K562 (cell line): Measurements from ENCODE around the gene NRDE2. TPM values are rescaled to one million over a fixed set of nuclear protein-coding genes. Genes with fewer than 3 reads are reported as not detected.
A peak's percentile ranks its signal among the peaks of the same experiment; 100 is the strongest.

ENCODE experiments used
- ATAC-seq: fragments of 200-7000 bp; cut with Tn5 transposase; 3 replicates; pipeline ENCODE4 v1.9.1; 2020; ENCODE audit warnings: moderate library complexity
- BruUV-seq: library from RNA; stranded (reverse); fragments of 400-500 nt; replicated peaks from 2 replicates; lab custom pipeline; 2021; lab: Mats Ljungman, UMichigan
- CTCF ChIA-PET: fragments of 300-600 bp; formaldehyde crosslinking; extraction: SDS; loops from one replicate; lab custom pipeline; 2021; ENCODE audit warnings: low intra/inter-chr PET ratio; lab: Yijun Ruan, JAX
- POLR2A ChIA-PET: fragments of 300-600, 350-650 bp; sonication (Branson Sonifier 250); formaldehyde crosslinking; extraction: SDS; loops from one replicate; lab custom pipeline; 2021; ENCODE audit warnings: antibody characterized with exemption, inconsistent platforms; lab: Yijun Ruan, JAX
- DNase-seq, 4 experiments: peaks; one replicate each; pipeline versions ENCODE4 v3.0.0 to v3.0.0-alpha.2; 2011 to 2018; ENCODE audit warnings: low spot score in 3 of 4, mixed read lengths in 3 of 4; ENCODE audit errors: extremely low read depth in 1 of 4
- FAIRE-seq: peaks from 2 replicates; lab custom pipeline; 2011; peaks lifted over from hg19 to GRCh38; lab: Jason Lieb, UNC
- H2AFZ ChIP-seq: 2 replicates; pipeline ENCODE4 v1.6.0; 2011; ENCODE audit warnings: low read depth, low read length, control low read depth, inconsistent platforms
- H3K27ac ChIP-seq: fragments of 200-600 bp; 3 replicates; pipeline ENCODE4 v1.8.0; 2011; ENCODE audit warnings: low read depth, mild to moderate bottlenecking, control low read depth, inconsistent platforms, low read length, moderate library complexity, mixed read lengths; ENCODE audit errors: extremely low read depth
- H3K27me3 ChIP-seq, 2 experiments: fragments of 300-600 bp in 1 of 2; 2 replicates in 1 of 2; 3 replicates in 1 of 2; pipeline versions ENCODE4 v1.6.0 to v1.8.0; 2011; ENCODE audit warnings: inconsistent platforms in 2 of 2, low read length in 2 of 2, mild to moderate bottlenecking in 1 of 2, mixed read lengths in 1 of 2, moderate library complexity in 1 of 2; ENCODE audit not compliant: control insufficient read depth in 2 of 2, insufficient read depth in 2 of 2
- H3K36me3 ChIP-seq: fragments of 300-600 bp; 3 replicates; pipeline ENCODE4 v1.8.0; 2011; ENCODE audit warnings: mild to moderate bottlenecking, low read length, inconsistent platforms; ENCODE audit not compliant: control insufficient read depth, insufficient read depth
- H3K4me1 ChIP-seq, 2 experiments: fragments of 200-600 bp in 1 of 2; replicated peaks in 1 of 2; 2 replicates in 1 of 2; 3 replicates in 1 of 2; pipeline versions ENCODE4 v1.5.1 to v1.8.0; 2011; ENCODE audit warnings: inconsistent platforms in 2 of 2, low read length in 2 of 2, mild to moderate bottlenecking in 1 of 2, mixed read lengths in 1 of 2, moderate library complexity in 1 of 2; ENCODE audit not compliant: control insufficient read depth in 2 of 2, insufficient read depth in 2 of 2
- H3K4me2 ChIP-seq: 2 replicates; pipeline ENCODE4 v1.6.1; 2011; ENCODE audit warnings: low read length, control low read depth, inconsistent platforms, mixed read lengths; ENCODE audit not compliant: insufficient read depth
- H3K4me3 ChIP-seq: fragments of 200-600 bp; sonication (generic), shearing (Covaris generic); 2 replicates; pipeline ENCODE4 v1.5.1; 2016; ENCODE audit warnings: control low read depth, inconsistent platforms
- H3K79me2 ChIP-seq: fragments of 200-600 bp; 3 replicates; pipeline ENCODE4 v1.8.0; 2011; ENCODE audit warnings: low read length, inconsistent platforms; ENCODE audit not compliant: control insufficient read depth, insufficient read depth
- H3K9ac ChIP-seq, 2 experiments: 2 replicates each; pipeline versions ENCODE4 v1.6.0 to v1.6.1; 2011; ENCODE audit warnings: low read depth in 2 of 2, low read length in 2 of 2, control low read depth in 1 of 2, inconsistent platforms in 1 of 2, mild to moderate bottlenecking in 1 of 2, mixed read lengths in 1 of 2; ENCODE audit not compliant: insufficient read depth in 1 of 2
- H3K9me1 ChIP-seq: one replicate; pipeline ENCODE4 v1.6.0; 2011; ENCODE audit warnings: inconsistent platforms, mild to moderate bottlenecking, low read length, moderate library complexity; ENCODE audit not compliant: control insufficient read depth, insufficient read depth
- H3K9me3 ChIP-seq: replicated peaks from 2 replicates; pipeline ENCODE4 v1.5.1; 2011; ENCODE audit warnings: low read depth, low read length, inconsistent platforms; ENCODE audit not compliant: control insufficient read depth, insufficient read depth
- H4K20me1 ChIP-seq: replicated peaks from 2 replicates; pipeline ENCODE4 v1.6.1; 2011; ENCODE audit warnings: low read length, inconsistent platforms, mixed read lengths; ENCODE audit not compliant: control insufficient read depth, insufficient read depth
- ATF1 ChIP-seq, 2 experiments: fragments of 450-650 bp in 1 of 2; IDR thresholded peaks; 2 replicates each; pipeline ENCODE4 v1.6.1; 2016; ENCODE audit warnings: missing compliant biosample characterization in 1 of 2, missing genetic modification characterization in 1 of 2
- CC2D1A ChIP-seq: fragments of 450-650 bp; IDR thresholded peaks from 2 replicates; pipeline ENCODE4 v1.6.1; 2017; ENCODE audit warnings: mild to moderate bottlenecking
- FOXJ2 ChIP-seq: fragments of 200-800 bp; sonication (Bioruptor generic); IDR thresholded peaks from 2 replicates; pipeline ENCODE4 v1.6.1; 2016; ENCODE audit warnings: missing genetic modification characterization, missing compliant biosample characterization
- GABPA ChIP-seq: fragments of 200-800 bp; sonication (Bioruptor generic); conservative IDR thresholded peaks from 2 replicates; pipeline ENCODE4 v1.6.1; 2016; ENCODE audit warnings: low read depth, missing genetic modification characterization, missing compliant biosample characterization
- GTF2E2 ChIP-seq: fragments of 200-800 bp; sonication (Bioruptor generic); IDR thresholded peaks from 2 replicates; pipeline ENCODE4 v1.6.1; 2016; ENCODE audit warnings: missing genetic modification characterization, missing compliant biosample characterization
- GTF2F1 ChIP-seq: IDR thresholded peaks from 2 replicates; pipeline ENCODE4 v1.6.1; 2011; ENCODE audit warnings: low read depth, low read length, improper control_type of control experiment
- HNRNPH1 ChIP-seq: fragments of 200-400 bp; formaldehyde crosslinking; optimal IDR thresholded peaks from 2 replicates; pipeline ENCODE3; 2017; ENCODE audit warnings: low read depth, mild to moderate bottlenecking, low read length, moderate library complexity
- MAFF ChIP-seq: IDR thresholded peaks from 2 replicates; pipeline ENCODE4 v1.6.1; 2012; ENCODE audit warnings: low read length, improper control_type of control experiment
- MBD2 ChIP-seq: sonication (generic); IDR thresholded peaks from 2 replicates; pipeline ENCODE4 v1.6.1; 2016; ENCODE audit warnings: low read depth, borderline replicate concordance
- MTA3 ChIP-seq: fragments of 450-650 bp; formaldehyde crosslinking; IDR thresholded peaks from 2 replicates; pipeline ENCODE4 v1.6.1; 2017; ENCODE audit warnings: mild to moderate bottlenecking, borderline replicate concordance
- POU5F1 ChIP-seq: fragments of 150-350 bp; IDR thresholded peaks from 2 replicates; pipeline ENCODE4 v1.6.1; 2014; ENCODE audit warnings: borderline replicate concordance, low read length, low read depth, mild to moderate bottlenecking; ENCODE audit not compliant: partially characterized antibody
- TAF1 ChIP-seq: IDR thresholded peaks from 2 replicates; pipeline ENCODE4 v1.6.1; 2011; ENCODE audit warnings: mild to moderate bottlenecking, low read length, moderate library complexity; ENCODE audit not compliant: insufficient read depth, control insufficient read depth, severe bottlenecking; ENCODE audit errors: extremely low read depth
- TOE1 ChIP-seq, 2 experiments: fragments of 450-650 bp in 1 of 2; sonication (generic) in 1 of 2; formaldehyde crosslinking in 1 of 2; IDR thresholded peaks; 2 replicates each; pipeline versions ENCODE4 v1.7.1 to v1.8.0; 2016 to 2022; ENCODE audit warnings: borderline replicate concordance in 2 of 2, mild to moderate bottlenecking in 2 of 2, antibody characterized with exemption in 1 of 2, inconsistent platforms in 1 of 2, low read depth in 1 of 2, missing genetic modification reagents in 1 of 2, moderate library complexity in 1 of 2
- ZNF184 ChIP-seq: sonication (generic); formaldehyde crosslinking; IDR thresholded peaks from 2 replicates; pipeline ENCODE4 v1.5.0; 2020; ENCODE audit warnings: missing genetic modification reagents
- WGBS: fragments of 100-300 bp; shearing (Covaris generic); methylation state at CpG from one replicate; pipeline ENCODE4 v1.1.6; 2016; ENCODE audit warnings: low coverage, mixed read lengths; ENCODE audit not compliant: insufficient coverage; ENCODE audit errors: missing lambda C conversion rate; 5-methylcytosine and 5-hydroxymethylcytosine counted together
- in situ Hi-C: fragments of 300-500 bp; cut with MboI; formaldehyde crosslinking; loops from 4 replicates; pipeline ENCODE4 v1.15.0; 2018; ENCODE audit warnings: inconsistent platforms, mixed read lengths
- intact Hi-C: fragments of 100-400 bp; cut with micrococcal nuclease; formaldehyde crosslinking; loops from 2 replicates; pipeline ENCODE4 v1.14.2; 2022
- polyA plus RNA-seq, 8 experiments: library from polyadenylated mRNA; depleted of rRNA in 4 of 8; stranded (reverse) in 5 of 8; unstranded in 3 of 8; fragments of >200 nt; fragmentation: Nextera tagmentation in 2 of 8; fragmentation: Illumina TruSeq in 1 of 8; extraction: Ambion mirVana in 2 of 8; extraction: Trizol in 1 of 8; gene quantifications; 2 replicates each; pipeline versions ENCODE4 v1.2.1 to v1.2.3, GENCODE V29; 2011 to 2014; ENCODE audit warnings: inconsistent platforms in 1 of 8, missing spikeins in 1 of 8
- total RNA-seq, 7 experiments: library from RNA; depleted of rRNA in 6 of 7; stranded (reverse); fragments of >200 nt in 6 of 7; fragmentation: Illumina TruSeq in 2 of 7; extraction: Trizol in 2 of 7; gene quantifications; 2 replicates each; pipeline versions ENCODE4 v1.2.1 to v1.2.3, GENCODE V29; 2011 to 2021; ENCODE audit warnings: low replicate concordance in 1 of 7
- TF ChIP-seq, protein P1 (sequence below): sonication (generic); formaldehyde crosslinking; IDR thresholded peaks from 2 replicates; pipeline ENCODE4 v1.9.0; 2022; ENCODE audit warnings: mild to moderate bottlenecking, missing genetic modification reagents
- TF ChIP-seq, protein P2 (sequence below): fragments of 450-650 bp; IDR thresholded peaks from 2 replicates; pipeline ENCODE4 v1.6.1; 2016; ENCODE audit warnings: borderline replicate concordance
- TF ChIP-seq, protein P3 (sequence below), 2 experiments: fragments of 450-650 bp in 1 of 2; sonication (generic) in 1 of 2; formaldehyde crosslinking in 1 of 2; IDR thresholded peaks in 1 of 2; conservative IDR thresholded peaks in 1 of 2; 2 replicates each; pipeline versions ENCODE4 v1.6.1 to v1.8.1; 2016 to 2023; ENCODE audit warnings: mild to moderate bottlenecking in 2 of 2, moderate library complexity in 2 of 2, inconsistent platforms in 1 of 2, missing genetic modification reagents in 1 of 2

The NRDE2 gene
- total and polyA plus RNA-seq, 9 of the 15 experiments (the other 6 are each of a cell fraction or from before 2014, with no cell fraction given), result 3.3 to 15.0 (median 8.4) TPM

DNA sequence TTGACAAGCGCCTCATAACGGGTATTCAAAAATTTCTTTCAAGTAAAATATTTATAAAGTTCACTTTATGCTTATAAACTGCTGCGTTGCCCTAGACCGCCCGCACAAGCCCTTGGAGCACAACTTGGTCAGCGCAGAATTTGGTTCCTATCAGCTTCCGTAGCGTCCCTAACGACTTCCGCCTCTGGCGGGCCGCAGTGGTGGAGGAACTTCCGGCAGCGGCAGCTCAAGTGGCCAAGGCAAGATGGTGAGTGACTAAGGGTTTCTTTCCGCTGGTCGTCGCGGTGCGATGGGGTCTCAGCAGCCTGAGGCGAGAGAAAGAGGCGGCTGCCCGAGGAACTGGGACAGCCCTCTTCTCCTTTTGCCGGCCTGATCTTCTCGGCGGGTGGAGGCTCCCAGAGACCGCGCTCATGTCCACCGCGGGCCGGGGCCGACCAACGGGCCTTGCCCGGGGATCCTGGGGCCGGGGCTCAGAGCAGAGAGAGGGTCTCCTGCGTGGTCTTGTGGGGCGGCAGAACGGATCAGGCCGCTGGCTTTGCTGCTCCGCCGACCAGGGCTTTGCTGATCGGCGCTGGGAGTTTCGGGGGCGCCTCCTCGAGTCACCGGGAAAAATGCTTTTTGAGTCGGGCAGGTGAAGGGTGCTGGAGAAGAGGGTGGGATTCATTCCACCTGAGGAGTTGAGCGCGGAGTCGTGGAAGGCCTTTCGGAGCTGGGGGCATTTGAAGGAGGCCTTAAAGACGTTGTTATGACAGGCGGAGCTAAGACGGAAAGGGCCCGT, 75.2 kb downstream of the NRDE2 start, which contains the start of gene PSMC1:
Gene PSMC1 (plus strand): TSS at position 200 of the 778 bp plus-strand sequence. CDS start 45 bp downstream, at position 245.
- CTCF ChIA-PET, result no interaction called here
- ATAC-seq, result peak; percentile 97
- Histone ChIP-seq H2AFZ (peak within 1 kb of the TSS; percentile 77), H3K27me3 (peaks cover 0 to 5% of the 10 kb centered on the region in 2 experiments; a peak in 1 of 5 replicates), H3K9ac (peak within 1 kb of the TSS; percentile 92 to 93), H3K9me3 (no peaks in the 10 kb centered on the region; the same call in 1 of the 2 replicates), H3K79me2 (peaks cover 32% of the 10 kb centered on the region), H4K20me1 (no peaks in the 10 kb centered on the region), H3K4me1 (peaks cover 0 to 3% of the 10 kb centered on the region in 2 experiments; a peak in 2 of 5 replicates), H3K9me1 (no peaks in the 10 kb centered on the region), H3K27ac (peak within 1 kb of the TSS; percentile 89), H3K36me3 (peaks cover 33% of the 10 kb centered on the region; the same call in 2 of the 3 replicates), H3K4me3 (peak within 1 kb of the TSS; percentile 97), H3K4me2 (peak within 1 kb of the TSS; percentile 85)
- under 1% methylated on average over 32 of the region's 55 CpGs for WGBS
- POLR2A ChIA-PET, result interaction anchor here (0.6 to 4.4 kb wide), 8 partner anchors 11 to 857 kb away, joined by 3 to 35 read pairs (median 4); partner anchors contain the start of gene DGLUCY
- in situ Hi-C loops, result no loop called here
- intact Hi-C loops, result no loop called here
- peak; percentile 76 to 92 (median 80) for DNase-seq
- FAIRE-seq, result peak; percentile 92
- BruUV-seq, result TSS peak; percentile 61
- TF ChIP-seq GTF2F1 (no peak), MBD2 (peak; percentile 54; the same call in 1 of the 2 replicates), TOE1 (IDR thresholded peaks at IDR 0.05; ENCODE audit: borderline replicate concordance) (peak; percentile 26; the same call in 1 of the 2 replicates), TOE1 (CRISPR knock-in tag; IDR thresholded peaks at IDR 0.05; ENCODE audit: borderline replicate concordance, low read depth) (no peak), HNRNPH1 (no peak), ATF1 (CRISPR knock-in tag; IDR thresholded peaks at IDR 0.05) (no peak), ATF1 (tag; IDR thresholded peaks at IDR 0.05) (peak; percentile 62), MTA3 (peak; percentile 96), MAFF (peak; percentile 42; the same call in 1 of the 2 replicates), GTF2E2 (tag) (peak; percentile 45; the same call in 1 of the 2 replicates), TAF1 (peak; percentile 85), FOXJ2 (tag) (no peak), ZNF184 (CRISPR knock-in tag) (no peak), POU5F1 (peak; percentile 74), GABPA (tag) (peak; percentile 95), CC2D1A (peak; percentile 69)
- TF ChIP-seq, protein P1, sequence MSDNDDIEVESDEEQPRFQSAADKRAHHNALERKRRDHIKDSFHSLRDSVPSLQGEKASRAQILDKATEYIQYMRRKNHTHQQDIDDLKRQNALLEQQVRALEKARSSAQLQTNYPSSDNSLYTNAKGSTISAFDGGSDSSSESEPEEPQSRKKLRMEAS (CRISPR knock-in tag), result no peak
- TF ChIP-seq, protein P2, sequence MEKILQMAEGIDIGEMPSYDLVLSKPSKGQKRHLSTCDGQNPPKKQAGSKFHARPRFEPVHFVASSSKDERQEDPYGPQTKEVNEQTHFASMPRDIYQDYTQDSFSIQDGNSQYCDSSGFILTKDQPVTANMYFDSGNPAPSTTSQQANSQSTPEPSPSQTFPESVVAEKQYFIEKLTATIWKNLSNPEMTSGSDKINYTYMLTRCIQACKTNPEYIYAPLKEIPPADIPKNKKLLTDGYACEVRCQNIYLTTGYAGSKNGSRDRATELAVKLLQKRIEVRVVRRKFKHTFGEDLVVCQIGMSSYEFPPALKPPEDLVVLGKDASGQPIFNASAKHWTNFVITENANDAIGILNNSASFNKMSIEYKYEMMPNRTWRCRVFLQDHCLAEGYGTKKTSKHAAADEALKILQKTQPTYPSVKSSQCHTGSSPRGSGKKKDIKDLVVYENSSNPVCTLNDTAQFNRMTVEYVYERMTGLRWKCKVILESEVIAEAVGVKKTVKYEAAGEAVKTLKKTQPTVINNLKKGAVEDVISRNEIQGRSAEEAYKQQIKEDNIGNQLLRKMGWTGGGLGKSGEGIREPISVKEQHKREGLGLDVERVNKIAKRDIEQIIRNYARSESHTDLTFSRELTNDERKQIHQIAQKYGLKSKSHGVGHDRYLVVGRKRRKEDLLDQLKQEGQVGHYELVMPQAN, result 0 out of 2 replicates have a peak, but pooled peaks have one; percentile 31
- TF ChIP-seq, protein P3, sequence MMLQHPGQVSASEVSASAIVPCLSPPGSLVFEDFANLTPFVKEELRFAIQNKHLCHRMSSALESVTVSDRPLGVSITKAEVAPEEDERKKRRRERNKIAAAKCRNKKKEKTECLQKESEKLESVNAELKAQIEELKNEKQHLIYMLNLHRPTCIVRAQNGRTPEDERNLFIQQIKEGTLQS (IDR thresholded peaks at IDR 0.05), result no peak
- TF ChIP-seq, protein P3 (CRISPR knock-in tag; conservative IDR thresholded peaks at IDR 0.05), result peak; percentile 49; the same call in 1 of the 2 replicates
